ENCODE results near the gene MICAL2. TPM values are rescaled to one million over a fixed set of nuclear protein-coding genes. Genes with fewer than 3 reads are reported as not detected.

The MICAL2 gene
- total and polyA plus RNA-seq, 12 donors: 8.4 to 80.5 (median 34.1) TPM

GRCh38 chr11:12237381-12237784, 127.0 kb downstream of the MICAL2 start:
- H3K4me1 ChIP-seq (replicated peaks in 1 of 2): peaks cover 0 to 3% of the 10 kb centered on the region in 2 donors
- no peak for DNase-seq

GRCh38 chr11:12238420-12238819, 128.0 kb downstream of the MICAL2 start:
- Histone ChIP-seq H3K9me3 (replicated peaks in 1 of 3) (no peaks in the 10 kb centered on the region), H3K4me1 (replicated peaks in 1 of 2) (no peaks in the 10 kb centered on the region), H3K27ac (no peak overlapping the region), H3K27me3 (no peaks in the 10 kb centered on the region), H3K4me3 (no peak overlapping the region), H3K36me3 (replicated peaks in 1 of 2) (peaks cover 0 to 15% of the 10 kb centered on the region in 2 donors)
- intact Hi-C loops (cut with DNase I): loop anchor here in 1 of 2 donors (5.0 to 10.0 kb wide), 2 partner anchors 39 to 304 kb away; no protein-coding TSS in a partner anchor
- 90 to 91% (median 90%) methylated on average over 4 of the region's 4 CpGs for WGBS, 4 donors
- no peak for TF ChIP-seq CTCF (IDR thresholded peaks at IDR 0.05)
- no peak for TF ChIP-seq POLR2A (IDR thresholded peaks at IDR 0.05)
- DNase-seq: no peak

More at GRCh38 chr11:12237381-12237784, 127.0 kb downstream of the MICAL2 start:
- H3K36me3 ChIP-seq (replicated peaks in 1 of 2): peaks cover 0 to 15% of the 10 kb centered on the region in 2 donors
- TF ChIP-seq POLR2A (IDR thresholded peaks at IDR 0.05): no peak
- TF ChIP-seq CTCF (IDR thresholded peaks at IDR 0.05): no peak
- peak overlapping the region in 1 of 5 donors; percentile 15 for H3K27ac ChIP-seq
- no peaks in the 10 kb centered on the region for H3K9me3 ChIP-seq (replicated peaks in 1 of 3)
- no peaks in the 10 kb centered on the region for H3K27me3 ChIP-seq
- H3K4me3 ChIP-seq: no peak overlapping the region
- 81 to 89% (median 83%) methylated on average over 3 of the region's 3 CpGs for WGBS, 4 donors
- intact Hi-C loops (cut with DNase I): loop anchor here in 1 of 2 donors (2.0 to 10.0 kb wide), 3 partner anchors 40 to 303 kb away; no protein-coding TSS in a partner anchor

- H3K27me3 ChIP-seq: no peaks in the 10 kb centered on the region
- no peak for TF ChIP-seq POLR2A (IDR thresholded peaks at IDR 0.05)
- no peak for TF ChIP-seq CTCF (IDR thresholded peaks at IDR 0.05)
- intact Hi-C loops (cut with DNase I): loop anchor here in 1 of 2 donors (5.0 to 10.0 kb wide), 2 partner anchors 38 to 305 kb away; no protein-coding TSS in a partner anchor
- H3K36me3 ChIP-seq (replicated peaks in 1 of 2): peaks cover 0 to 15% of the 10 kb centered on the region in 2 donors
- no peak overlapping the region for H3K4me3 ChIP-seq
- no peaks in the 10 kb centered on the region for H3K9me3 ChIP-seq (replicated peaks in 1 of 3)
- WGBS, 4 donors: 90 to 97% (median 95%) methylated on average over 4 of the region's 4 CpGs
- DNase-seq: no peak
- H3K27ac ChIP-seq: no peak overlapping the region
- no peaks in the 10 kb centered on the region for H3K4me1 ChIP-seq (replicated peaks in 1 of 2)
Observed at GRCh38 chr11:12239396-12239795, 129.0 kb downstream of the MICAL2 start.

- Histone ChIP-seq H3K27ac (no peak overlapping the region), H3K4me3 (no peak overlapping the region), H3K36me3 (replicated peaks in 1 of 2) (peaks cover 0 to 15% of the 10 kb centered on the region in 2 donors), H3K4me1 (replicated peaks in 1 of 2) (no peaks in the 10 kb centered on the region), H3K27me3 (no peaks in the 10 kb centered on the region), H3K9me3 (replicated peaks in 1 of 3) (no peaks in the 10 kb centered on the region)
- TF ChIP-seq POLR2A (IDR thresholded peaks at IDR 0.05): no peak
- no peak for TF ChIP-seq CTCF (IDR thresholded peaks at IDR 0.05)
- intact Hi-C loops (cut with DNase I): loop anchor here (5.0 to 10.0 kb wide), 3 partner anchors 37 to 305 kb away; no protein-coding TSS in a partner anchor
- 76 to 86% (median 78%) methylated on average over 5 to 7 of the region's 7 CpGs for WGBS, 4 donors
- no peak for DNase-seq
Observed at GRCh38 chr11:12239804-12240371, 129.5 kb downstream of the MICAL2 start.
